Thyroid gland (tissue), 4 donors: ENCODE results near the gene NBPF26.
"Not testable (repeated sequence)": the region's sequence is repeated elsewhere in the genome, so short reads cannot be mapped to it uniquely, and the experiment has no call there.

Experiments
- CTCF ChIP-seq, 6 experiments: fragments of 200-600 bp in 3 of 6; fragments of 450-650 bp in 3 of 6; sonication (generic) in 3 of 6; IDR thresholded peaks; one replicate each; pipeline ENCODE4 v1.5.1; 2016 to 2019; ENCODE audit warnings: antibody characterized with exemption in 6 of 6, mild to moderate bottlenecking in 2 of 6, inconsistent platforms in 1 of 6, moderate library complexity in 1 of 6
- POLR2A ChIP-seq, 2 donors: fragments of 450-650 bp; IDR thresholded peaks; one replicate each; pipeline ENCODE4 v1.6.1; 2017; ENCODE audit warnings: antibody characterized with exemption in 2 of 2, mild to moderate bottlenecking in 2 of 2, moderate library complexity in 1 of 2

- not testable (repeated sequence) for TF ChIP-seq POLR2A, CTCF (IDR thresholded peaks at IDR 0.05)
These were observed 156.3 kb downstream of the NBPF26 start for GRCh38 chr1:120880056-120880455.
